ENCODE data around the gene PTER. TPM values are rescaled to one million over a fixed set of nuclear protein-coding genes. Genes with fewer than 3 reads are reported as not detected.

PTER gene
- total RNA-seq, result 9.8 and 11.5 TPM in 2 replicates

GRCh38 chr10:16436758-16437539 lies at the start of gene PTER:
Gene PTER (plus strand): TSS chr10:16437010. CDS start chr10:16484385, 47,375 bp downstream.

GRCh38 chr10:16521311-16522016 lies 84.7 kb downstream of the PTER start, which contains the start of gene C1QL3:
Gene C1QL3 (minus strand): TSS chr10:16521879. CDS start chr10:16521065, 814 bp downstream.

Other genes starting within 250 kb of the PTER start
- 0.06 TPM in 1 of 2 replicates, not detected in the other for gene C1QL3, start 84.9 kb downstream of the PTER start, total RNA-seq

All from aortic smooth muscle cell (primary cell).